Liver (tissue), 9 donors: Measurements from ENCODE around the gene LNX1. TPM values are rescaled to one million over a fixed set of nuclear protein-coding genes. Genes with fewer than 3 reads are reported as not detected.
A peak's percentile ranks its signal among the peaks of the same experiment; 100 is the strongest.

Experiments
- DNase-seq: peaks from one replicate; pipeline ENCODE4 v3.0.0-alpha.2; 2017; ENCODE audit warnings: low spot score
- H3K27ac ChIP-seq, 2 donors: one replicate each; pipeline ENCODE4 v1.7.0; 2013; ENCODE audit warnings: inconsistent platforms in 2 of 2, low read length in 2 of 2, control low read depth in 1 of 2, low read depth in 1 of 2, mild to moderate bottlenecking in 1 of 2
- H3K27me3 ChIP-seq, 4 donors: one replicate each; pipeline versions ENCODE4 v1.6.1 to v1.7.0; 2013; ENCODE audit warnings: low read length in 3 of 4, inconsistent platforms in 1 of 4, mild to moderate bottlenecking in 1 of 4, moderate library complexity in 1 of 4; ENCODE audit not compliant: control insufficient read depth in 4 of 4, insufficient read depth in 4 of 4
- H3K36me3 ChIP-seq, 4 donors: one replicate each; pipeline versions ENCODE4 v1.6.1 to v1.7.0; 2013; ENCODE audit warnings: low read length in 3 of 4, mild to moderate bottlenecking in 3 of 4, low read depth in 1 of 4, moderate library complexity in 1 of 4; ENCODE audit not compliant: control insufficient read depth in 4 of 4, insufficient read depth in 3 of 4
- H3K4me1 ChIP-seq, 4 donors: one replicate each; pipeline versions ENCODE4 v1.6.1 to v1.7.0; 2013; ENCODE audit warnings: low read length in 3 of 4, mild to moderate bottlenecking in 3 of 4, moderate library complexity in 1 of 4; ENCODE audit not compliant: control insufficient read depth in 4 of 4, insufficient read depth in 4 of 4
- H3K4me3 ChIP-seq, 3 donors: one replicate each; pipeline versions ENCODE4 v1.6.1 to v1.7.0; 2013; ENCODE audit warnings: low read length in 3 of 3, control low read depth in 1 of 3, low read depth in 1 of 3, mild to moderate bottlenecking in 1 of 3
- H3K9ac ChIP-seq, 2 donors: one replicate each; pipeline ENCODE4 v1.7.0; 2013; ENCODE audit warnings: low read length in 2 of 2, mild to moderate bottlenecking in 2 of 2, moderate library complexity in 2 of 2, control low read depth in 1 of 2, low read depth in 1 of 2
- H3K9me3 ChIP-seq, 4 donors: one replicate each; pipeline versions ENCODE4 v1.6.1 to v1.7.0; 2013; ENCODE audit warnings: low read length in 3 of 4; ENCODE audit not compliant: control insufficient read depth in 4 of 4
- CTCF ChIP-seq: fragments of 150-350 bp; IDR thresholded peaks from 2 replicates; pipeline ENCODE4 v1.5.1; 2017; ENCODE audit warnings: improper control_type of control experiment, low read depth, low read length; ENCODE audit not compliant: missing input control
- EGR1 ChIP-seq, 2 donors: IDR thresholded peaks; 2 replicates each; pipeline ENCODE4 v1.6.1; 2016 to 2018; ENCODE audit warnings: antibody characterized with exemption in 2 of 2, low read depth in 2 of 2
- FOXA1 ChIP-seq: IDR thresholded peaks from 2 replicates; pipeline ENCODE4 v1.6.1; 2016; ENCODE audit warnings: antibody characterized with exemption
- FOXA2 ChIP-seq: IDR thresholded peaks from 2 replicates; pipeline ENCODE4 v1.6.1; 2016; ENCODE audit warnings: antibody characterized with exemption
- GABPA ChIP-seq, 2 donors: IDR thresholded peaks in 1 of 2; conservative IDR thresholded peaks in 1 of 2; 2 replicates each; pipeline ENCODE4 v1.6.1; 2016; ENCODE audit warnings: antibody characterized with exemption in 2 of 2, mild to moderate bottlenecking in 1 of 2, moderate library complexity in 1 of 2
- JUND ChIP-seq, 2 donors: IDR thresholded peaks; 2 replicates each; pipeline ENCODE4 v1.6.1; 2016; ENCODE audit warnings: antibody characterized with exemption in 2 of 2
- MAX ChIP-seq: IDR thresholded peaks from 2 replicates; pipeline ENCODE4 v1.6.1; 2016; ENCODE audit warnings: antibody characterized with exemption
- NR2F2 ChIP-seq: IDR thresholded peaks from 2 replicates; pipeline ENCODE4 v1.6.1; 2016; ENCODE audit warnings: antibody characterized with exemption
- RAD21 ChIP-seq, 2 donors: IDR thresholded peaks; 2 replicates each; pipeline ENCODE4 v1.6.1; 2016; ENCODE audit warnings: antibody characterized with exemption in 2 of 2, mild to moderate bottlenecking in 2 of 2
- RXRA ChIP-seq, 2 donors: IDR thresholded peaks; 2 replicates each; pipeline ENCODE4 v1.6.1; 2017 to 2018; ENCODE audit warnings: antibody characterized with exemption in 2 of 2, mild to moderate bottlenecking in 1 of 2
- SP1 ChIP-seq: IDR thresholded peaks from 2 replicates; pipeline ENCODE4 v1.6.1; 2018; ENCODE audit warnings: antibody characterized with exemption, mild to moderate bottlenecking
- TAF1 ChIP-seq: conservative IDR thresholded peaks from 2 replicates; pipeline ENCODE4 v1.6.1; 2016; ENCODE audit warnings: antibody characterized with exemption, mild to moderate bottlenecking
- YY1 ChIP-seq: IDR thresholded peaks from 2 replicates; pipeline ENCODE4 v1.6.1; 2016; ENCODE audit warnings: antibody characterized with exemption, mild to moderate bottlenecking
- WGBS: extraction: QIAGEN DNeasy Blood & Tissue Kit; methylation state at CpG from one replicate; pipeline ENCODE4 v1.1.7; 2013; 5-methylcytosine and 5-hydroxymethylcytosine counted together
- polyA plus RNA-seq, 2 donors: library from polyadenylated mRNA; stranded (reverse) in 1 of 2; unstranded in 1 of 2; fragments of 200-250 nt in 1 of 2; fragments of >200 nt in 1 of 2; fragmentation: Nextera tagmentation in 1 of 2; extraction: Ambion mirVana in 1 of 2; gene quantifications; one replicate each; pipeline versions ENCODE4 v1.2.1 to v1.2.3, GENCODE V29; 2013 to 2015
- total RNA-seq, 2 donors: library from RNA; depleted of rRNA; stranded (reverse); fragments of >200 nt; gene quantifications; one replicate each; pipeline ENCODE4 v1.2.3, GENCODE V29; 2014
- TF ChIP-seq, protein P1 (sequence below): IDR thresholded peaks from 2 replicates; pipeline ENCODE4 v1.6.1; 2016; ENCODE audit warnings: antibody characterized with exemption
- TF ChIP-seq, protein P2 (sequence below): IDR thresholded peaks from 2 replicates; pipeline ENCODE4 v1.6.1; 2016; ENCODE audit warnings: antibody characterized with exemption, mild to moderate bottlenecking
- donor health status: healthy.
- donor health status: healthy.
- donor health status: healthy.
- donor health status: healthy.
- donor health status: healthy.

The LNX1 gene
- total and polyA plus RNA-seq, 4 donors = 1.5 to 3.4 (median 2.3) TPM

DNA sequence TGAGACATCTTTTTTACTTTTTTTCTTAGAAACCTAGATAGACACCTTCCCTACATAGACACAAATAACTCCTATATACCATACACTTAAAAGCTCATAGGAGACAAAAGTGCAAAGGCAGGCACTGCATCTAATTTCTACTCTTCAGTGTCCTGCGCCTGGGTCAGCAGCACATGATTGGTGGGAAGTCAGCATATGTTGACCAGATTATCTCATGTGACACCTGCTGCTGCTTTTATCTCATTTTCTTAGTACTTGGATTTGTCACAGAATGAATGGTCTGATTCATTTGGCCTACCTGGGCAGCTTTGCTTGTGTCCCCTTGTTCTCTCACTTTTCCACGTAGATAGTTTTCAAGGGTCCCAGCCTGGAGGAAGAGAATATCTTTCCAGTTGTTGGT, 24.9 kb upstream of the LNX1 start (continued):
- TF ChIP-seq RXRA (IDR thresholded peaks at IDR 0.05) (no peak), EGR1 (IDR thresholded peaks at IDR 0.05; ENCODE audit: low read depth in 2 of 2) (no peak), NR2F2 (no peak), YY1 (no peak)
- TF ChIP-seq, protein P1, sequence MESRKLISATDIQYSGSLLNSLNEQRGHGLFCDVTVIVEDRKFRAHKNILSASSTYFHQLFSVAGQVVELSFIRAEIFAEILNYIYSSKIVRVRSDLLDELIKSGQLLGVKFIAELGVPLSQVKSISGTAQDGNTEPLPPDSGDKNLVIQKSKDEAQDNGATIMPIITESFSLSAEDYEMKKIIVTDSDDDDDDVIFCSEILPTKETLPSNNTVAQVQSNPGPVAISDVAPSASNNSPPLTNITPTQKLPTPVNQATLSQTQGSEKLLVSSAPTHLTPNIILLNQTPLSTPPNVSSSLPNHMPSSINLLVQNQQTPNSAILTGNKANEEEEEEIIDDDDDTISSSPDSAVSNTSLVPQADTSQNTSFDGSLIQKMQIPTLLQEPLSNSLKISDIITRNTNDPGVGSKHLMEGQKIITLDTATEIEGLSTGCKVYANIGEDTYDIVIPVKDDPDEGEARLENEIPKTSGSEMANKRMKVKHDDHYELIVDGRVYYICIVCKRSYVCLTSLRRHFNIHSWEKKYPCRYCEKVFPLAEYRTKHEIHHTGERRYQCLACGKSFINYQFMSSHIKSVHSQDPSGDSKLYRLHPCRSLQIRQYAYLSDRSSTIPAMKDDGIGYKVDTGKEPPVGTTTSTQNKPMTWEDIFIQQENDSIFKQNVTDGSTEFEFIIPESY = no peak

DNA sequence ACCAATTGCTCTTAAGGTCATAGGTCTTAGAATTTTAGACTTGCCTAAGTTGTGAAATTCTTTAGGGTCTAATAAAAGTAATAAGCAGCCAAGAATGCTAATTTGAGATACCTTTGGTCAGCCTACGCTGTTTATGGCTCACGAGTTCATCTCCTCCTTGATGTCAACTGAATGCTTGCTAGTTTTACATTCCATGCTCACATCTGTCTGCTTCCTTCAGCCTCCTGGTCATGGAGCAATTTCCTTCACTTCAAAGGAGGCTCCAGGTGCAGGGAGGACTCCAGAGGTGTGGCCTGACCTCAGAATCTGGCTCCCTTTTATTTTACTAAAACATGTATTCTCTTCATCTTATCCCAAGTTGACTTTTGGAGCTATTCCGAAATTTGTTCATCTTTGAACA, 23.3 kb upstream of the LNX1 start:
- Histone ChIP-seq H3K4me1 (no peaks in the 10 kb centered on the region), H3K9me3 (no peaks in the 10 kb centered on the region), H3K4me3 (no peak overlapping the region), H3K9ac (no peak overlapping the region), H3K36me3 (no peaks in the 10 kb centered on the region), H3K27me3 (no peaks in the 10 kb centered on the region), H3K27ac (no peak overlapping the region)
- WGBS = 87% methylated on average over 3 of the region's 3 CpGs
- TF ChIP-seq RAD21 (IDR thresholded peaks at IDR 0.05) = peak in 1 of 2 donors; percentile 30
- TF ChIP-seq GABPA (IDR thresholded peaks at IDR 0.05 in 1 of 2, conservative IDR thresholded peaks at IDR 0.05 in 1 of 2) = no peak
- no peak for TF ChIP-seq RXRA (IDR thresholded peaks at IDR 0.05)
- no peak for DNase-seq

- no peak overlapping the region for H3K9ac ChIP-seq
- TF ChIP-seq, protein P2, sequence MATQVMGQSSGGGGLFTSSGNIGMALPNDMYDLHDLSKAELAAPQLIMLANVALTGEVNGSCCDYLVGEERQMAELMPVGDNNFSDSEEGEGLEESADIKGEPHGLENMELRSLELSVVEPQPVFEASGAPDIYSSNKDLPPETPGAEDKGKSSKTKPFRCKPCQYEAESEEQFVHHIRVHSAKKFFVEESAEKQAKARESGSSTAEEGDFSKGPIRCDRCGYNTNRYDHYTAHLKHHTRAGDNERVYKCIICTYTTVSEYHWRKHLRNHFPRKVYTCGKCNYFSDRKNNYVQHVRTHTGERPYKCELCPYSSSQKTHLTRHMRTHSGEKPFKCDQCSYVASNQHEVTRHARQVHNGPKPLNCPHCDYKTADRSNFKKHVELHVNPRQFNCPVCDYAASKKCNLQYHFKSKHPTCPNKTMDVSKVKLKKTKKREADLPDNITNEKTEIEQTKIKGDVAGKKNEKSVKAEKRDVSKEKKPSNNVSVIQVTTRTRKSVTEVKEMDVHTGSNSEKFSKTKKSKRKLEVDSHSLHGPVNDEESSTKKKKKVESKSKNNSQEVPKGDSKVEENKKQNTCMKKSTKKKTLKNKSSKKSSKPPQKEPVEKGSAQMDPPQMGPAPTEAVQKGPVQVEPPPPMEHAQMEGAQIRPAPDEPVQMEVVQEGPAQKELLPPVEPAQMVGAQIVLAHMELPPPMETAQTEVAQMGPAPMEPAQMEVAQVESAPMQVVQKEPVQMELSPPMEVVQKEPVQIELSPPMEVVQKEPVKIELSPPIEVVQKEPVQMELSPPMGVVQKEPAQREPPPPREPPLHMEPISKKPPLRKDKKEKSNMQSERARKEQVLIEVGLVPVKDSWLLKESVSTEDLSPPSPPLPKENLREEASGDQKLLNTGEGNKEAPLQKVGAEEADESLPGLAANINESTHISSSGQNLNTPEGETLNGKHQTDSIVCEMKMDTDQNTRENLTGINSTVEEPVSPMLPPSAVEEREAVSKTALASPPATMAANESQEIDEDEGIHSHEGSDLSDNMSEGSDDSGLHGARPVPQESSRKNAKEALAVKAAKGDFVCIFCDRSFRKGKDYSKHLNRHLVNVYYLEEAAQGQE = no peak
- TF ChIP-seq FOXA2 (no peak), MAX (no peak), JUND (IDR thresholded peaks at IDR 0.05) (no peak), CTCF (no peak), SP1 (no peak), TAF1 (no peak), FOXA1 (no peak), RXRA (IDR thresholded peaks at IDR 0.05) (no peak)
- no peaks in the 10 kb centered on the region for H3K27me3 ChIP-seq
- H3K36me3 ChIP-seq = no peaks in the 10 kb centered on the region
- no peak overlapping the region for H3K27ac ChIP-seq
- no peaks in the 10 kb centered on the region for H3K4me1 ChIP-seq
- no peak overlapping the region for H3K4me3 ChIP-seq
- DNase-seq = no peak
- WGBS = 97% methylated on average over 3 of the region's 3 CpGs
- no peaks in the 10 kb centered on the region for H3K9me3 ChIP-seq
Observed at GRCh38 chr4:53613428-53613827, 22.1 kb upstream of the LNX1 start.
